A549 (cell line): ENCODE data around the gene HOATZ. TPM values are rescaled to one million over a fixed set of nuclear protein-coding genes. Genes with fewer than 3 reads are reported as not detected.

Source experiments
- ATAC-seq, 2 experiments: fragments of 200-7000 bp in 1 of 2; fragments of >200 bp in 1 of 2; cut with Nextera tagmentation in 1 of 2; cut with Tn5 transposase in 1 of 2; 3 replicates each; pipeline versions ENCODE4 v1.8.0 to v1.9.1; 2018 to 2020; ENCODE audit warnings: mild to moderate bottlenecking in 1 of 2, moderate library complexity in 1 of 2
- CTCF ChIA-PET: fragments of 300-600 bp; sonication (Branson Sonifier 250); formaldehyde crosslinking; extraction: SDS; loops from one replicate; lab custom pipeline; 2021; ENCODE audit warnings: antibody characterized with exemption, inconsistent platforms; lab: Yijun Ruan, JAX
- POLR2A ChIA-PET: fragments of 350-600 bp; formaldehyde crosslinking; extraction: SDS; loops from one replicate; lab custom pipeline; 2021; ENCODE audit warnings: antibody characterized with exemption, inconsistent platforms; lab: Yijun Ruan, JAX
- DNase-seq, 2 experiments: peaks; one replicate each; pipeline versions ENCODE4 v3.0.0 to v3.0.0-alpha.2; 2011 to 2016; ENCODE audit warnings: low read depth in 1 of 2, low spot score in 1 of 2
- FAIRE-seq: peaks from 2 replicates; lab custom pipeline; 2011; peaks lifted over from hg19 to GRCh38; lab: Jason Lieb, UNC
- H3K27ac ChIP-seq, 2 experiments: fragments of >200 bp; sonication (Bioruptor Twin); formaldehyde crosslinking; 3 replicates each; pipeline ENCODE4 v1.5.1; 2016 to 2017
- H3K4me1 ChIP-seq: fragments of >200 bp; sonication (Bioruptor Twin); formaldehyde crosslinking; 3 replicates; pipeline ENCODE4 v1.6.1; 2016
- H3K4me2 ChIP-seq: fragments of >200 bp; sonication (Bioruptor Twin); formaldehyde crosslinking; 3 replicates; pipeline ENCODE4 v1.6.1; 2016
- H3K4me3 ChIP-seq: fragments of >200 bp; sonication (Bioruptor Twin); formaldehyde crosslinking; 3 replicates; pipeline ENCODE4 v1.5.1; 2016
- H3K9me3 ChIP-seq: fragments of >200 bp; sonication (Bioruptor Twin); formaldehyde crosslinking; 3 replicates; pipeline ENCODE4 v1.6.1; 2016
- CBX2 ChIP-seq: fragments of 200-600 bp; sonication (generic); IDR thresholded peaks from 2 replicates; pipeline ENCODE4 v1.6.1; 2016; ENCODE audit warnings: low read depth, mild to moderate bottlenecking, borderline replicate concordance
- CEBPB ChIP-seq, 2 experiments: fragments of >200 bp in 1 of 2; sonication (Bioruptor Twin) in 1 of 2; formaldehyde crosslinking in 1 of 2; IDR thresholded peaks; 2 replicates each; pipeline ENCODE4 v1.6.1; 2012 to 2016
- CHD2 ChIP-seq: fragments of 150-350 bp; IDR thresholded peaks from 2 replicates; pipeline ENCODE4 v1.6.1; 2014; ENCODE audit warnings: low read length; ENCODE audit not compliant: partially characterized antibody
- ELK1 ChIP-seq: fragments of 150-350 bp; IDR thresholded peaks from 2 replicates; pipeline ENCODE4 v1.6.1; 2014; ENCODE audit warnings: low read depth, mild to moderate bottlenecking, low read length
- EP300 ChIP-seq, 2 experiments: fragments of >200 bp; sonication (Bioruptor Twin); formaldehyde crosslinking; IDR thresholded peaks; 2 replicates in 1 of 2; 3 replicates in 1 of 2; pipeline ENCODE4 v1.6.1; 2016 to 2017
- FOSB ChIP-seq: fragments of 250-450 bp; sonication (Bioruptor Pico); IDR thresholded peaks from 2 replicates; pipeline ENCODE4 v1.5.0; 2020; ENCODE audit warnings: mild to moderate bottlenecking, moderate library complexity
- FOXS1 ChIP-seq: fragments of 250-450 bp; sonication (Bioruptor Pico); IDR thresholded peaks from 2 replicates; pipeline ENCODE4 v1.5.0; 2020; ENCODE audit warnings: mild to moderate bottlenecking, moderate library complexity
- HDAC2 ChIP-seq: fragments of 200-600 bp; sonication (generic); IDR thresholded peaks from 2 replicates; pipeline ENCODE4 v1.6.1; 2016
- KDM1A ChIP-seq: fragments of 200-600 bp; sonication (generic); IDR thresholded peaks from 2 replicates; pipeline ENCODE4 v1.6.1; 2016; ENCODE audit warnings: low read depth, mild to moderate bottlenecking
- MAZ ChIP-seq: fragments of 150-350 bp; IDR thresholded peaks from 2 replicates; pipeline ENCODE4 v1.6.1; 2014; ENCODE audit warnings: antibody characterized with exemption, low read depth, low read length, borderline replicate concordance
- POLR2AphosphoS2 ChIP-seq: conservative IDR thresholded peaks from 2 replicates; pipeline ENCODE4 v1.6.1; 2012; ENCODE audit warnings: low read length, improper control_type of control experiment, inconsistent platforms
- RFX5 ChIP-seq: fragments of 450-650 bp; IDR thresholded peaks from 2 replicates; pipeline ENCODE4 v1.7.1; 2014; ENCODE audit warnings: antibody characterized with exemption, mild to moderate bottlenecking, moderate library complexity
- SMC3 ChIP-seq: fragments of >200 bp; sonication (Bioruptor Twin); formaldehyde crosslinking; IDR thresholded peaks from 3 replicates; pipeline ENCODE4 v1.6.1; 2018; ENCODE audit warnings: inconsistent platforms
- TFCP2L1 ChIP-seq: fragments of 250-450 bp; sonication (Bioruptor Pico); IDR thresholded peaks from 2 replicates; pipeline ENCODE4 v1.5.0; 2021; ENCODE audit warnings: mild to moderate bottlenecking
- ZC3H11A ChIP-seq: fragments of 450-650 bp; IDR thresholded peaks from 2 replicates; pipeline ENCODE4 v1.6.1; 2014; ENCODE audit warnings: antibody characterized with exemption, mild to moderate bottlenecking
- ZFP36 ChIP-seq: fragments of 450-650 bp; IDR thresholded peaks from 2 replicates; pipeline ENCODE4 v1.6.1; 2014; ENCODE audit warnings: borderline replicate concordance; ENCODE audit not compliant: partially characterized antibody
- ZSCAN20 ChIP-seq: fragments of 250-450 bp; sonication (Bioruptor Pico); IDR thresholded peaks from 2 replicates; pipeline ENCODE4 v1.8.0; 2022; ENCODE audit warnings: mild to moderate bottlenecking, moderate library complexity
- WGBS: methylation state at CpG from one replicate; pipeline ENCODE4 v1.1.6; 2017; ENCODE audit errors: missing lambda C conversion rate; 5-methylcytosine and 5-hydroxymethylcytosine counted together
- polyA plus RNA-seq, 4 experiments: library from polyadenylated mRNA; depleted of rRNA in 3 of 4; stranded (reverse); fragments of >200 nt; fragmentation: RNase III in 1 of 4; extraction: RNeasy Plus Mini Kit Qiagen cat#74134 plus additional on column Dnase treatment in 1 of 4; gene quantifications; 2 replicates in 3 of 4; 3 replicates in 1 of 4; pipeline ENCODE4 v1.2.3, GENCODE V29; 2011 to 2017
- TF ChIP-seq, protein P1 (sequence below): IDR thresholded peaks from 2 replicates; pipeline ENCODE4 v1.6.1; 2012
- TF ChIP-seq, protein P2 (sequence below): fragments of >200 bp; sonication (Bioruptor Twin); formaldehyde crosslinking; IDR thresholded peaks from 3 replicates; pipeline ENCODE4 v1.6.1; 2016
- TF ChIP-seq, protein P3 (sequence below): IDR thresholded peaks from 2 replicates; pipeline ENCODE4 v1.6.1; 2012

HOATZ gene
- polyA plus RNA-seq, 2 of the 4 experiments (the other 2 are of a cell fraction), result not detected

DNA sequence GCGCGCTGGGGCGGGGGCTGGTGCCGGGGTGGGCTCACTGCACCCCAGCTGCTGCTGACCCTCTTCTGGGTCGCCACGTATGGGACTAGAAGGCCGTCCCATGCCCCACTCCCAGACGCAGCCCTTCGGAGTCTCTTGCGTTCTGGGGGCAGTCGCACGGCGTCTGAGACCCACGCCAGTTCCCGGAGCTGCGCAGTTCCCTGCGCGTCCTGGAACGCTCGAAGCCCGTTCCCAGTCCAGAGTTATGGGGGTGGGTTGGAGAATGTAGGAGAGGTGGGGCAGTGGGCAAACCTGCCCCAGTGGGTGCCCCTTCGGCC lies 26.3 kb downstream of the HOATZ start (continued):
- TF ChIP-seq, protein P1, sequence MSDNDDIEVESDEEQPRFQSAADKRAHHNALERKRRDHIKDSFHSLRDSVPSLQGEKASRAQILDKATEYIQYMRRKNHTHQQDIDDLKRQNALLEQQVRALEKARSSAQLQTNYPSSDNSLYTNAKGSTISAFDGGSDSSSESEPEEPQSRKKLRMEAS, result no peak
- TF ChIP-seq, protein P2, sequence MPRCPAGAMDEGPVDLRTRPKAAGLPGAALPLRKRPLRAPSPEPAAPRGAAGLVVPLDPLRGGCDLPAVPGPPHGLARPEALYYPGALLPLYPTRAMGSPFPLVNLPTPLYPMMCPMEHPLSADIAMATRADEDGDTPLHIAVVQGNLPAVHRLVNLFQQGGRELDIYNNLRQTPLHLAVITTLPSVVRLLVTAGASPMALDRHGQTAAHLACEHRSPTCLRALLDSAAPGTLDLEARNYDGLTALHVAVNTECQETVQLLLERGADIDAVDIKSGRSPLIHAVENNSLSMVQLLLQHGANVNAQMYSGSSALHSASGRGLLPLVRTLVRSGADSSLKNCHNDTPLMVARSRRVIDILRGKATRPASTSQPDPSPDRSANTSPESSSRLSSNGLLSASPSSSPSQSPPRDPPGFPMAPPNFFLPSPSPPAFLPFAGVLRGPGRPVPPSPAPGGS, result no peak
- no peak for TF ChIP-seq TFCP2L1 (CRISPR knock-in tag)
- no peak for TF ChIP-seq CEBPB (IDR thresholded peaks at IDR 0.05)
- no peak for TF ChIP-seq ELK1

- no peaks in the 10 kb centered on the region for H3K9me3 ChIP-seq
- H3K4me2 ChIP-seq, result peak overlapping the region; percentile 69
- no peaks in the 10 kb centered on the region for H3K4me1 ChIP-seq
- peak overlapping the region; percentile 49 for H3K4me3 ChIP-seq
- no peak for TF ChIP-seq TFCP2L1 (CRISPR knock-in tag)
- no peak for TF ChIP-seq KDM1A
- no peak for TF ChIP-seq ZFP36
- no peak for TF ChIP-seq ZSCAN20
- TF ChIP-seq FOXS1 (CRISPR knock-in tag), result no peak
- TF ChIP-seq FOSB (CRISPR knock-in tag), result no peak
- no peak for TF ChIP-seq POLR2AphosphoS2
- no peak for TF ChIP-seq RFX5
- no peak for TF ChIP-seq ELK1
- TF ChIP-seq SMC3, result no peak
- no peak for TF ChIP-seq HDAC2
- TF ChIP-seq CHD2, result no peak
- TF ChIP-seq MAZ, result no peak
- TF ChIP-seq, protein P3, sequence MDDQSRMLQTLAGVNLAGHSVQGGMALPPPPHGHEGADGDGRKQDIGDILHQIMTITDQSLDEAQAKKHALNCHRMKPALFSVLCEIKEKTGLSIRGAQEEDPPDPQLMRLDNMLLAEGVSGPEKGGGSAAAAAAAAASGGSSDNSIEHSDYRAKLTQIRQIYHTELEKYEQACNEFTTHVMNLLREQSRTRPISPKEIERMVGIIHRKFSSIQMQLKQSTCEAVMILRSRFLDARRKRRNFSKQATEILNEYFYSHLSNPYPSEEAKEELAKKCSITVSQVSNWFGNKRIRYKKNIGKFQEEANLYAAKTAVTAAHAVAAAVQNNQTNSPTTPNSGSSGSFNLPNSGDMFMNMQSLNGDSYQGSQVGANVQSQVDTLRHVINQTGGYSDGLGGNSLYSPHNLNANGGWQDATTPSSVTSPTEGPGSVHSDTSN, result no peak
- no peak for TF ChIP-seq EP300 (IDR thresholded peaks at IDR 0.05)
- TF ChIP-seq CBX2, result no peak
- TF ChIP-seq ZC3H11A, result no peak
- WGBS, result 86% methylated on average over 27 of the region's 41 CpGs
- H3K27ac ChIP-seq, result peak overlapping the region in 1 of 2 experiments; percentile 85; a peak in 3 of 6 replicates
- ATAC-seq (peak in 1 of 2 experiments; percentile 37; a peak in 3 of 6 replicates), FAIRE-seq (no peak), DNase-seq (no peak)
- POLR2A ChIA-PET, result interaction anchor here (1.6 kb wide), 1 partner anchor 10 kb away, joined by 3 read pairs; no protein-coding TSS in a partner anchor
- CTCF ChIA-PET, result interaction anchor here (1.2 to 1.9 kb wide), 2 partner anchors 23 to 29 kb away, joined by 3 to 6 read pairs; partner anchors contain the start of gene BTG4
These were observed 26.9 kb downstream of the HOATZ start for GRCh38 chr11:111541254-111542061.
